ENCODE data around the gene SLC8A1. TPM values are rescaled to one million over a fixed set of nuclear protein-coding genes. Genes with fewer than 3 reads are reported as not detected.

Gene SLC8A1
- total and polyA plus RNA-seq, 10 of the 15 experiments (the other 5 are each of a cell fraction or from before 2014, with no cell fraction given): under 0.01 to 1.2 (median 0.01) TPM; not detected in 3

- no peak for TF ChIP-seq RAD51 (IDR thresholded peaks at IDR 0.05)
- TF ChIP-seq SREBF1 (IDR thresholded peaks at IDR 0.05; ENCODE audit: low read length): no peak
- TF ChIP-seq EP300 (IDR thresholded peaks at IDR 0.05; ENCODE audit: borderline replicate concordance in 1 of 2, control insufficient read depth in 1 of 2, low read depth in 2 of 2, low read length in 2 of 2): no peak
- TF ChIP-seq IRF3 (IDR thresholded peaks at IDR 0.05): no peak
- TF ChIP-seq MLLT1 (IDR thresholded peaks at IDR 0.05): no peak
These were observed 51.4 kb downstream of the SLC8A1 start (continued) for GRCh38 chr2:40400336-40400953.

GRCh38 chr2:40397765-40398164, 54.1 kb downstream of the SLC8A1 start:
- no peaks in the 10 kb centered on the region for H3K79me2 ChIP-seq (ENCODE audit: control insufficient read depth, insufficient read depth, low read length)
- FAIRE-seq (no peak), ATAC-seq (no peak), DNase-seq (ENCODE audit: low read depth, low spot score) (no peak)
- no TSS peak for BruUV-seq (replicated peaks)
- no peak overlapping the region for H3K4me3 ChIP-seq
- no peak overlapping the region for H3K4me2 ChIP-seq (ENCODE audit: control insufficient read depth, insufficient read depth)
- SMC1A ChIA-PET (ENCODE audit: uncharacterized antibody, unreplicated experiment): interaction anchor here (0.9 to 1.5 kb wide), 3 partner anchors 8 to 252 kb away, joined by 3 to 4 read pairs (median 3); no protein-coding TSS in a partner anchor
- no peak overlapping the region for H2AFZ ChIP-seq (ENCODE audit: control insufficient read depth, low read depth, low read length)
- WGBS (ENCODE audit: insufficient coverage, insufficient replicate concordance, low lambda C conversion rate, missing lambda C conversion rate): 25% methylated on average over 1 of the region's 1 CpG
- no peaks in the 10 kb centered on the region for H3K36me3 ChIP-seq (ENCODE audit: control insufficient read depth in 2 of 2, insufficient read depth in 2 of 2, low read length in 1 of 2)
- POLR2A ChIA-PET: no interaction called here
- no peaks in the 10 kb centered on the region for H3K9me3 ChIP-seq (replicated peaks; ENCODE audit: control insufficient read depth, insufficient read depth, low read length)
- RAD21 ChIA-PET (ENCODE audit: unreplicated experiment): no interaction called here
- no peaks in the 10 kb centered on the region for H3K4me1 ChIP-seq (ENCODE audit: control insufficient read depth, insufficient read depth, low read length)
- CTCF ChIA-PET: interaction anchor here (1.1 to 1.2 kb wide), 2 partner anchors 9 to 13 kb away, joined by 3 to 4 read pairs; no protein-coding TSS in a partner anchor
- H4K20me1 ChIP-seq (ENCODE audit: control insufficient read depth, insufficient read depth): no peaks in the 10 kb centered on the region
- intact Hi-C loops (cut with micrococcal nuclease; ENCODE audit: unreplicated experiment): no loop called here
- no peak overlapping the region for H3K9ac ChIP-seq (ENCODE audit: control insufficient read depth, insufficient read depth, low read length)
- H3K27ac ChIP-seq (ENCODE audit: control insufficient read depth, insufficient read depth): no peak overlapping the region
- in situ Hi-C loops (cut with MboI): no loop called here
- H3K27me3 ChIP-seq (replicated peaks in 1 of 2; ENCODE audit: control insufficient read depth in 2 of 2, insufficient read depth in 2 of 2, low read length in 1 of 2): no peaks in the 10 kb centered on the region
- TF ChIP-seq E2F8 (IDR thresholded peaks at IDR 0.05; ENCODE audit: low read depth, partially characterized antibody) (no peak), FOXM1 (IDR thresholded peaks at IDR 0.05; ENCODE audit: low read depth, low read length) (no peak), ZNF274 (IDR thresholded peaks at IDR 0.05; ENCODE audit: insufficient read depth, insufficient read length) (no peak), NFYB (IDR thresholded peaks at IDR 0.05; ENCODE audit: insufficient read depth, low read depth, low read length) (no peak), NR2C2 (IDR thresholded peaks at IDR 0.05; ENCODE audit: borderline replicate concordance, control insufficient read depth, insufficient read length, low read depth) (no peak), KDM1A (IDR thresholded peaks at IDR 0.05; ENCODE audit: borderline replicate concordance) (no peak), CBX3 (IDR thresholded peaks at IDR 0.05; ENCODE audit: borderline replicate concordance, low read depth) (no peak), SIX5 (IDR thresholded peaks at IDR 0.05; ENCODE audit: low read depth, low read length, severe bottlenecking) (no peak), SP1 (IDR thresholded peaks at IDR 0.05; ENCODE audit: low read depth, low read length) (no peak), PKNOX1 (IDR thresholded peaks at IDR 0.05) (no peak), PML (IDR thresholded peaks at IDR 0.05; ENCODE audit: low read length) (no peak), HDAC6 (IDR thresholded peaks at IDR 0.05; ENCODE audit: unreplicated experiment) (no peak)

Measured in GM12878 (cell line).